GM21717 (cell line): ENCODE results near the gene EEFSEC.

Experiments used
- ATAC-seq: cut with Tn5 transposase; IDR thresholded peaks from one replicate; pipeline ENCODE4 v1.9.1; 2021; ENCODE audit warnings: mild to moderate bottlenecking, moderate library complexity; ENCODE audit not compliant: unreplicated experiment

The EEFSEC gene

DNA sequence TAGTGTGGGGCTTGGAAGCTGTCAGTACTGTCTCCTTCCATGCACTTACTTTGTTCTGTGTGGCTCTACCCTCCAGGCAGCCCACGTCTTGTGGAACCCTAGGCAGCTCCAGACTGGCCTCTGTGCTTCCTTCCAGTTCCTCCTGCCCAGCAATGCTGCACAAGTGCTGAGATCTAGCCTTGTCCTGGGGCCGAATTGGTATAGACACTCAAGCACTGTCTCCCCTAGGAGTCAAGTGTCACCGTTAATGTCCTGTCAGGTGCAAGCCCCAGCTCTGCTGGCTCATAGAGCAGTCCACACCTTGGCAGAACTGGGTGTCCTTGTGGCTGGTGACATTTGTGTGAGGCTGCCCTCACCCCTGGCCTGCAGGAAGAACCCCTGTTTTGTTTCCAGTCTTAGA lies 130.1 kb downstream of the EEFSEC start:
- no peak for ATAC-seq

DNA sequence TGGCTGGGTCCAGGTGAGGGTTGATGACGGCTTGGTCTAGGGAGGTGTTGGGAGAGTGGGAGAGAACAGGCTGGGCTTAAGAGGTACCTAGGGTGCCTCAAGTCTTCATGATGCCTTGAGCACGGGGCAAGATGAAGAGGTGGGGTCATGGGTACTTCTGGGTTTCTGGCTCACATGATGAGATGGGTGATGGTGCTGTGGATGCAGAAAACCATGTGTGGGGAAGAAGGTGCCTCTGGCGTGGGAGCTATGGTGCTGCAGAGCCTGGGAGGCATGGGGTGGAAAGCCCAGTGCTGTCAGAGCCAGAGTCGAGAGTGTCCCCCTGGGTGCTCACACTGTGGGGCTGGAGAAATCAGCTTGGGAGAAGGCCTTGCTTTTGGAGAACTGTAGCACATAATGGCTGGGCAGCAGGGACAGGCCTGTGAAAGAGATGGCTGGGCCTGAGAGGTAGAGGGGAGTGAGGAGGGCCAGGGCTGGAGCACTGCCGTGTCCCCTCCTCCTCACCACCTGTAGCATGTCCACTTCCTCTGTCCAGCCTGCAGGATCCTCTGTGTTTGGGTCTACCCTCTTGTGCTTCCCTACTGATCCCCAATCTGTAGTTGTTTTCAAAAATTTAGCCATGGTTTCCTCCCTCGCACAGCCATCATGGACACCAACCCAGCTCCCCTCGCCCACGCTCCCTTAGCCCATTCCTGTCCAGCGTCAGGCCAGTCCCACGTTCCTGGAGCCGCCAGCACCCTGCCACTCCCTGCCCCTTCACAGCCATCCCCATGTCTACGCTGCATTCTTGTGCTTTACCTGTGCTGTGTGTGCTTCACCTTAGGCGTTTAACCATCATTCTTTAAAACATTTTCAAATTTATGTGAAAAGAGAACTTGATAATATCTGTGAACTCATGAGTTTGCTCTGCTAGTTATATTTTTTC lies 132.0 kb downstream of the EEFSEC start:
- no peak for ATAC-seq

- ATAC-seq, result no peak
These were observed 132.7 kb downstream of the EEFSEC start for GRCh38 chr3:128285967-128286321.

- no peak for ATAC-seq
These were observed 133.4 kb downstream of the EEFSEC start for GRCh38 chr3:128286691-128287090.

GRCh38 chr3:128287216-128287615 lies 133.9 kb downstream of the EEFSEC start:
- no peak for ATAC-seq

GRCh38 chr3:128289534-128289933 lies 136.3 kb downstream of the EEFSEC start:
- ATAC-seq, result no peak

GRCh38 chr3:128290484-128290883 lies 137.2 kb downstream of the EEFSEC start:
- ATAC-seq, result no peak

DNA sequence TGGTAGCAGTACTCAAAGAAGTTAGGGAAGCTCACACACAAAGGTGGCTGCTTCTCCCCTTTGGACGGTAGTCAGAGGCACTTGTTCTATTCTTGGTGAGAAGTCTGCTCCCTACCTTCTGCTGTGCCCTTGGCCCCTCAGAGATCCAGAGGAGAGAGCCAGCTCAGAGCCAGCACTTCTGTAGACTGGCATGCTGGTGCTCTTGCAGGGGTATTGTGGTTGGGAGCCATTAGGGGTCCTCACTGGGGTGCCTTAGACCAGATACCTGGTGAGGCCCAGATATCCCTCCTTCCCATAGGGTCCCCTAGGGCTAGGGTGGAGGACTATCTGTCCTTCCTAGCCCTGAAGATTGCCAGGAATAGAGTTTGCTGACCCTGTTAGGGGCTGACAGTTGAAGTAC lies 140.6 kb downstream of the EEFSEC start:
- ATAC-seq, result no peak

DNA sequence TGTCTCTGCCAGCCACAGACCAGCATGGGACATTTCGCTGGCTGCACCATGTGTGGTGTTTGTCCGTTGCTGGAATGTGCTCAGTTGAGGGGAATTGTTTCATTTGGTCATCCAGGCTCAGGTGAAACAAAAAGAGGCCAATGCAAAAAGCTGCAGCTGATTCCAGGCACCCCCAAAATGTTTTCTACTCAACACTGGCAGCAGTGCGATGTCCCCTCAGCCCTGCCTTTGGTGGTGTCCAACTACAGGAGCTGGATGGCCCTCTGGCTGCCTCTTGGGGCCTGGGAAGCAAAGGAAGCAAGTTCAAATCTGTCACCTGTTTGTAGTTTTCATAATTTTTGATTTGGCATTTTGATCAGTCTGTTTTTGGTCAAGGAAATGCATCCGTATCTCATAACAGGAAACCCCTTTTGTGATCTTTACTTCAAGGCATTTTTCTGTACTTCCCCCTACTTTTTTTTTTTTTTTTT lies 141.8 kb downstream of the EEFSEC start:
- ATAC-seq, result no peak

DNA sequence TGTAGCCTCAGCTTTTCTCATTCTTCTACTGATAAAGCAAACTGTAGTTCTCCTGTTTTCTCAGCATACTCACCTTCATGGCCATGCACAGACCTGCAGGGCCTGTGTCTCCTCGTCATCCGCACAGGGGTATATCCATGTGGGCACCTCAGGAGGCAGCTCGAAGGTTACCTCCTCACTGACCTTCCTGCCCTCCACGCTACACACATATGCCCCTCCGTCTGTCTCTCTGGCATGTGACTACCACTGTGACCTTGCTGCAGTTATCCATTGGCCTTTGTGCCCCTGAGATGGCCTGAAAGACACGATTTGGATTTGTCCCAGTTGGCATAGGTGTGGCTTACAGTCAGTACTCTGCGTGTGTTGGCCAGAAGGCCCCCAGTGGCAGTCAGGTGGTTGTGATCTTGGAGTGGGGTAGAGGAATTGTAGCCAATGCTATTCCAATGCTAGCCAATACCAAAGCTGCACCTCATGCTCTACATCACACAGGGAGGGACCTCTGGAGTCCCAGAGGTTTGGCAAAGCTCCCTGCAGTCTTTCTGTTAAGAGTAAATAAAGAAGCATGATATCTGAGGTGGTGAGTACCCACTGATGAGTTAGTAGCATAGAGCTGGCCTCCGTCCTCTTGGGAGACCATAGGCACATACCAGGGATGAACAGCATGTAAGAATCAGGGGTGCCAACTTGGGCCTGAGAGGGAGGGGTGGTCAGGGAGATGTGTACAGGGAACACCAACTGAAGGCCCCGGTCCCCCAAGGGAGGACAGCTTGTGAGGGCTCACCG lies 143.4 kb downstream of the EEFSEC start:
- no peak for ATAC-seq

DNA sequence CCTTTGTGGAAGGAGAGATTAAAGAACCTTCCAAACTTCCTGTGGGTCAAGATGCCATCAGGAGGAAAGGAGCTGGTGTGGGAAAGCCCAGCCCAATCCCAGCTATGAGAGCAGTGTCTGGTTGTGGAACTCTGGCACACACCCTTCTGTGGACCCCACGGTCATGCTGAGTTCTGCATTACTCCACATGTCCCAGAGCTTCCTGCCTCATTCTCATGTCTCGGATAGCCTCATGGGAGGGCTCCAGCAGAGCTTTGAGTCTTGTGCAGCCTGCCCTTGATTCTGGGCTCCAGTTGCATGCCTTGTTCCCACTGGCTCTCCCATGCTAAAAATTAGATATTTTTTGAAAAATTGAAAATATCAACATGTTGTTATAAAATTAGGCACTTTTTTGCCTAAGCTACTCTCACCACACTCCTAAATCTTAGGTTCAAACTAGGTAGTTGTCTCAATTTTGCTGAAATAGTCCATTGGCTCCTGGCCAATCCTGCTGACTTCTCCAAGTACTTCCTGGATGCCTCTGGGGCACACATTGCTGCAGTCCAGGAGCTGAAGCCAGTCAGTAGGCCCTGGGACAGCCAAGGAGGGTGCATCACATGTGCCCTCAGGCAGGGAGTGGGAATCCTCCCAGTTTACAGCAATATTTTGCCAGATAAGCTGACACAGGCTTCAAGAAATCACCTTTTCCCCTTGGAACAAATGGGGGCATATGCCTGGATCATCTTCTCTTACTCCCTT lies 144.3 kb downstream of the EEFSEC start:
- no peak for ATAC-seq

DNA sequence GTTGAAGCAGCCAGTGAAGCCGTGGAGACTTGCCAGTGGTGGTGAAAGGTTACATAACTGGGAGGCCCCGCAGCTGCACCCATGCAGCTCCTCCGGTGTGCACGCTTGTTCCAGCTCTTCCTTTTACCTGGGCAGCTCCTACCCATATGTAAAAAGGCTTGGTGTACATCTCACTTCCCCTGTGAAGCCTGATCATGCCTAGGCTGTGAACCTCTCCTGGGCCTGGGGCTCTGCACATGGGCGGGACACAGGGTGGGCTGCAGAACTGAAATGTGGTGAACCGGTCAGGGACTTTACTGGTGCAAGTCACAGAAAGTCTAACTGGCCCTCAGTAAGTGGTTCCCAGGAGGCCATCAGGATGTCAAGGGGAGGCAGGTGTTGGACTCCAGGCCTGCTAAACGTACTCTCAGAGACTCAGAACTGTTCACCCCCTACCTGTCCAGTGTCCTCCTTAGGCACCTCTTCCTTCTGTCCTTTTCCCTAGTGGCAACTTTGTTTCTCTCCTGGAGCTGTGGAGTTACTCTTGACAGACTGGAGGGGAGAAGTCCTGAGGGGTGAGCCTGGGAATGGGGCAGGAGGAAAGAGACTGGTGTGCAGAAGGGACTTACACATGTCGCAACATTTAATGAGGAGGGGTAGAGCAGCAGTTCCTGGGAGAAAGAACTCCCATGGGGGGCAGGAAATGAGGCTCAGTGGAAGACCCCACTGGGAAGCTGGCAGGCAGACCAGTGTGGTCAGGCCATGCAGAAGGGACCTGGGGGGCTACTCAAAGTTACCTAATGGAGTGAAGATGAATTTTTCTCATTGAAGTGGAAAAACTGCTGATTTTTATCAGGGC lies 148.1 kb downstream of the EEFSEC start:
- no peak for ATAC-seq

DNA sequence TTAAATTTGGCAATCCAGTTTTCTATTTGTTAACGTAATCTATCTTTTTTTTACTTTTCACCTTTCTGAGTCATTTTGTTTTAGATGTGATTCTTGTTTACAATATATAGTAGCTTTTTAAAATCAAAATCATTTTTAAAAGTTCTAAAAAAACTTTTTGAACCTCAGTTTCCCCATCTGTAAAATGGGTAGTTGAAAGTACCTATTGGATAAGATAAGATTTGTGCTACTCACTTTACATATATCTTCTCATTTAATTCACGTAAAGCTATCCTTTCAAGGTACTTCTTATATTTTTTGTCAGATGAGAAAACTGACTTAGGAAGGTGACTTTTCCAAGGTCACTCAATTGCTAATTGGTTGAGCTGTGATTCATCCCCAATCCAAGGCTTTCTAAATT lies 153.2 kb downstream of the EEFSEC start:
- no peak for ATAC-seq

DNA sequence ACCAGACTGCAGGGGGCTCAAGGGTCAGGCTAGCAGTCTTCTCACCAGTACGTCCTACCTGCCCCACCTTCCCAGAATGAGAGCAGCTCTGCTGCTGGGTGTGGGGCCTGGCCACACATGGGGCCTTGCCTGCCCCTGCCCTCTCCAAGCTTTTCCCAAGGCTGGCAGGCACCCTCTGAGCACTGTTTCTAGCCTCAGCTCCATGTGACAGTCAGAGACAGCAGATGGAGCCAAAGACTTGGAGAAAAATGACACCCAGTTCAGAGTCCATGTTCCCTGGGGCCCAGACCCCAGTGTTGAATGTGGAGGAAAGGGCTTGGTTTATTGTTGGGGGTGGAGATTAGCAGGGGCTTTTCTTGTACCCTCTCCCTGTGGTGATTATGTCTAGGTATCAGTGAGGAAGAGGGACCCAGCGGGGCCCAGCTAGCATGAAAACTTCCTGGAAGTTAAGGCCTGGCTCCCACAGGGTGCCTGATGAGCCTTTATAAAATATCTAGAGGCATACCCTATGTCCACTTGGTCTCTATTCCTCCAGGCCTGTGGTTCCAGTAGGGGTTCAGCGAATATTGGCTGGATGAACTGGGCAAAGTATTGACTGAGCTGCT lies 153.8 kb downstream of the EEFSEC start:
- no peak for ATAC-seq

DNA sequence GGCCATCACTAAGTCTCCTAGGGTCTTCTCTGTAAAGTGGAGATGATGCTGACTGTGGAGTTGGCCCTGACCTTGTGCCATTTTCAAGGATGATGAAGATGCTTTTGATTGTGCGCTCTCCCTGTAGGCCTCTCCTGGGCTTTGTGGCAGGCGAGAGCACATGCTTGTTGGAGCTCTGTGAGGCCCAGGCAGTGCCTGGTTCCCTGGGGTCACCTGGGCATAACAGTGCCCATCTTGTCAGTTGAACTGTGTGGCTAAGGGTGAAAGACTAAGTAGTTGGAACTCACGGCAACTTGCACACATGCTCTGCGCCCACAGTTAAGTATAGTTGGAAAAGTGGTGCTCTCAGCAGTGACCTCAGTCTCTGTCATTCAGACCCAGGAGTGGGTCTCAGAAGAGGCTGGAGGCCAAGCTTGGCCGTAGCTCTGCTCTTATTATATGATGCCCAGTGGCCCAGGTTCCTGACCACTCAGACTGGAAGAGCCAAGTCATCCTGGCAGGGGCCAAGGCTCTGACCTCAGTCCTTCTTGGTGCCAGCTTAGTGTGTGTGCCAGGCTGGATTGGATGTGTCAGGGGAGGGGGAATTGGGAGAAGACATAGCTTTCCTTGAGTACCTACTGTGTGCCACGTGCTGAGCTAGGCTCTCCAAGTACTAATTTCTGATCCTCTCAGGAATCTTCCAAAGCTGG lies 154.6 kb downstream of the EEFSEC start:
- no peak for ATAC-seq

- no peak for ATAC-seq
These were observed 155.7 kb downstream of the EEFSEC start for GRCh38 chr3:128309026-128309425.

DNA sequence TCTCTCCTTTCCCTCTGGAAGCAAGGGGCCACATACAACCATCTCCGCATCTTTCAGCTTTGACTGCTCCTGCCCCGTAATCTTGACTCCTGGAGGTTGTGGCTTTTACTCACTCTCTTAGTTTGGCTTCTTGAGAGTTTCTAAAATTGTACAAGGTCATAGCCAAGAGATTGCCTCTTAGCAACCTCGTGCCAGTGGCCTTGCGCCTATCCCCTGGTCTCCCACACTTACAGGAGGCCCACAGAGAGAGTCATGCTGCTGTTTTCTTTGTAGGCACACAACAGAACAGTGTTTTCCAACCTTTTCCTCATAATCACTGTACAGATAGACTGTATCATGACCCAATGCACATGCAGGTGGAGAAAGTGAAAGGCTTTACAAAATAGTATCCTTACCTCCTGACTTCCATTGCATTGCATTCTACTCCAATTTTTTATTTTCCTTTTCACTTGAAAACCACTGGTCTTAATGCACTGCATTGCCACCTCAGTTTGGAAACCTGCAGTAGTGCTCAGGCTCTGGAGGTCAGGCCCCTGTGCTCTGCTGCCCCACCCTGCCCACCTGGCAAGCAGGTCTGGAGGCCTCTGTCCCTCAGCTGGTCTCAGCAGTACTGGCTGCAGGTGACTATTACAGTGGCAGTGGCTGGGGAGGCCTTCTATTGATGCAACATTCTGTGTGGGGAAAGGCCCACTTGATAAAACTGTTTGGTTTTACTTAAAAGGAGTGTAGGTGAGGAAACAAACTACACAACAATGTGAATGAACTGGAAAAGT lies 157.2 kb downstream of the EEFSEC start:
- no peak for ATAC-seq

- no peak for ATAC-seq
These were observed 158.2 kb downstream of the EEFSEC start for GRCh38 chr3:128311441-128311844.

DNA sequence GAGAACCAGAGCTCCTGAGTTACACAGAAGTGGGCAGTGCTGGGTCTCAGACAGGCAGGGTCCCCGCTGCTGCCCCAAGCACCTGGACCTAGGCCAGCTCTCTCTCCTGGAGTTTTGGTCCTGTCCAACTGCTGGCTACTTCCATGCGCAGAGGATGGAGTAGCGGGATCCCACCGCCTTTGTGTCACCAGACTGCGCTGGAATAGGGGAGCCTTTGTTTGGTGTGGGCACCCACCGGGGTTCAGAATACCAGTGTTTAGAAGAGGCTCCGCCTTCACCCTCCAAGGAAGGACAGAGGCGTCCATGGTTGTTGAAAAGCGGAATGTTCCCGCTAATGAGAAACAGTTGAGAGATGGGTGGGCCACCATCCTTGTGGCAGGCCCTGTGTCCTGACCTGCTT lies 159.0 kb downstream of the EEFSEC start:
- ATAC-seq, result no peak
